Posterior cingulate gyrus (tissue), 11 donors: ENCODE measurements around the gene USP44.
"Not testable (repeated sequence)": the region's sequence is repeated elsewhere in the genome, so short reads cannot be mapped to it uniquely, and the experiment has no call there.

Experiments
- DNase-seq, 10 donors: peaks; one replicate each; pipeline versions ENCODE4 v3.0.0 to v3.0.0-alpha.2; 2020 to 2021; ENCODE audit warnings: mixed read lengths in 3 of 10
- intact Hi-C: fragments of 100-400 bp; cut with DNase I; formaldehyde crosslinking; loops from one replicate; pipeline ENCODE4 v1.15.1; 2023

The USP44 gene

DNA sequence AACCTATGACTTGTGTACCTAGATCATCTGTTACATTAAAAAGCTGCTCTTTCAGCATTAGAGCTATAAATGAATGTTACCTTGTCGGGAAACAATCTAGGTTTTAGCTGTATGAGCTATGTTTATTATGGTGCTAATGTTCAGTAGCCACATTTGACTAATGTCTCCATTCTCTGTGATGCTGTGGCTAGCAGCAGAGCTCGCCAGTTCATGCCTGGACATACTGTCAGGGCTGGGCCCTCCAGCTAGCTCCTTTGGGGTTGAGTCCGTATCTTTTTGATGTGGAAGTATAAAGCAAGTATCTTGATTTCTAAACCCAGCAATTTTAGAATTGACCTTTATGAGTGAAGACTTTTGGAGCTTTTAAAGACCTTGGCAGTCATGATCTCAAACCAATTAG, 36.1 kb downstream of the USP44 start:
- intact Hi-C loops: no loop called here
- no peak for DNase-seq

DNA sequence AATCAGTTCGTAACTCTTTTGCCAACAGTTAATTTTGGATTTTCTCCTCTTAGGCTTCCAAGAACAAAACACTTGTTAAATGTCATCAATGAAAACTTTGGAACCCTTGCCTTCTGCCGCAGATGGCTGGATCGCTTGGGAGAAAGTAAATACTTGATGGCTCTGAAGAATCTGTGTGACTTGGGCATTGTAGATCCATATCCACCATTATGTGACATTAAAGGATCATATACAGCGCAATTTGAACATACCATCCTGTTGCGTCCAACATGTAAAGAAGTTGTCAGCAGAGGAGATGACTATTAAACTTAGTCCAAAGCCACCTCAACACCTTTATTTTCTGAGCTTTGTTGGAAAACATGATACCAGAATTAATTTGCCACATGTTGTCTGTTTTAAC, 37.7 kb downstream of the USP44 start:
- intact Hi-C loops: no loop called here
- no peak for DNase-seq

DNA sequence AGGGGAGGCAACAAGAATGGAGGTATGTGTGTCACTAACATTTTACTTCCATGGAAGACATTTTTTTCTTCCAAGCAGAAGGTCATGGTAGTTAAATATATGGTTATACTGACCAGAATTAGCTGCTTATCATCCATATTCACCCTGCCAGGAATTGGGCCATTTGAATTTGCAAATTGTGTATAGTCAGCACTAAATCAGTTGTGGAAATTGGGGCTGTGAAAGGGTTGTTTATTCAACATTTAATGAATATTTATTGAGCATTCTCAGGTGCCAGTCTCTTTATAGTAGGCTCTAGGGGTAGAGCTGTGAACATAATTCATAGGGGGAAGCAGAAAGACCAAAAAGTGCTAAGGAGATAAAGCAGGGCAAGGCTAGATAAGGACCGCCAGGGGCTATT, 39.3 kb downstream of the USP44 start:
- no peak for DNase-seq
- intact Hi-C loops: no loop called here

DNA sequence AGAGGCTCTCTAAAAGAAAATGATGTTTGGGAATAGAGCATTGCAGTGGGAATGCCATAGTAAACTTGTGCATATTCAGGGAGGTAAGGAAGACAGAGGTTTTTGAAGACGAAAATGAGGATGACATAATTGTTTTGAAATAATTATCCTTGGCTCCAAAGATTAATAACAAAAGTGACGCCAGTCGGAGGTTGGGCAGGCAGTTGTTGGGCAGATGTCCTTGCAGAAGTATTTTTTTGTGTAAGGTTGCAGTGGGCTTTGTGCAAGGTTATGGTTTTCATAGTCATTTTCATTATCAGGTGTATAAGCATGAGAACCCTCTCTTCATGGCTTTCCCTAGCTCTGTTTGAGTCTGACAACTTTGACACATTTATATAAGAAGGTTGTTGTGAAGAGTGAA, 42.0 kb downstream of the USP44 start:
- DNase-seq: no peak
- intact Hi-C loops: no loop called here

- intact Hi-C loops: no loop called here
- DNase-seq: peak in 1 of 10 donors; percentile 64
These were observed 44.4 kb downstream of the USP44 start for GRCh38 chr12:95506707-95507523.

DNA sequence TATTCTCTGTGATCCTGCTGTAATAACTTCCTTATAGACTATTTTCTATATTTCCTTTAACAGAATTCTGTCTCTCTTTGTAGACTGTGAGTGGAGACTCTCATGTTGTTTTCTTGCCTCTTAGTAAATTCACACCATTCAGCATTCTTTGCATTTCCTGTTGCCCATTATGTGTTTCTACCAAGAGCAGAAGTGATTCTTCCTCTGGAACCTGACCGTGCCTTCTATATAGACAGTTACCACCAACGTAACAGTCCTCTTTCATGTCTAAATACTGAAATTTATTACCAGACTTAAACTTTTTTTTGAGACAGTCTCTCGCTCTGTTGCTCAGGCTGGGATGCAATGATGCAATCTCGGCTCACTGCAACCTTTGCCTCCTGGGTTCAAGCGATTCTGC, 46.2 kb downstream of the USP44 start:
- DNase-seq: no peak

GRCh38 chr12:95504140-95504539, 47.1 kb downstream of the USP44 start:
- intact Hi-C loops: no loop called here
- no peak for DNase-seq

More for the DNA sequence above, 46.2 kb downstream of the USP44 start:
- intact Hi-C loops: no loop called here

DNA sequence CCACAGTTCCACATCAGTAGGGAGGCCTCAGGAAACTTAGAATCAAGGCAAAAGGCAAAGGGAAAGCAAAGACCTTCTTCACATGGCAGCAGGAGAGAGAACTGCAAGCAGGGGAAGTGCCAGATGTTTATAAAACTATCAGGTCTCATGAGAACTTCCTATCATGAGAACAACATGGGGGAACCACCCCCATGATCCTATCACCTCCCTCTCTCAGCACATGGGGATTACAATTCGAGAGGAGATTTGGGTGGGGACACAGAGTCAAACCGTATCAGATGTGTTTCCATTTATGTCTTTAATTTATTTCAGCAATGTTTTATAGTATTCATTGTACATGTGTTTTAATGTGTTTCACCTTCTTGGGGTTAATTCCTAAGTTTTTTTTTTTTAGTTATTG, 51.5 kb downstream of the USP44 start:
- intact Hi-C loops: no loop called here
- no peak for DNase-seq

GRCh38 chr12:95498968-95499367, 52.3 kb downstream of the USP44 start:
- no peak for DNase-seq
- intact Hi-C loops: no loop called here

DNA sequence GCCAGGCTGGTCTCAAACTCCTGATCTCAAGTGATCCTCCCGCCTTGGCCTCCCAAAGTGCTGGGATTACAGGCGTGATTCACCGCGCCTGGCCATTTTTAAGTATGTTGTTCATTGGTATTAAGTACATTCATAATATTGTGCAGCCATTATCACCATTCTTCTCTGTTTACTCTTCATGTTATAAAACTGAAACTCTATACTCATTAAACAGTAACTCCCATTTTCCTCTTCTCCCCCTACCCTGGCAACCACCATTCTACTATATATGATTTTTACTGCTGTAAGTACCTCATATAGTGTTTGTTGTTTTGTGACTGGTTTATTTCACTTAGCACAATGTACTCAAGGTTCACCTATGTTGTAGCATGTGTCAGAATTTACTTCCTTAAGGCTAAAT, 54.2 kb downstream of the USP44 start:
- DNase-seq: no peak
- intact Hi-C loops: no loop called here

DNA sequence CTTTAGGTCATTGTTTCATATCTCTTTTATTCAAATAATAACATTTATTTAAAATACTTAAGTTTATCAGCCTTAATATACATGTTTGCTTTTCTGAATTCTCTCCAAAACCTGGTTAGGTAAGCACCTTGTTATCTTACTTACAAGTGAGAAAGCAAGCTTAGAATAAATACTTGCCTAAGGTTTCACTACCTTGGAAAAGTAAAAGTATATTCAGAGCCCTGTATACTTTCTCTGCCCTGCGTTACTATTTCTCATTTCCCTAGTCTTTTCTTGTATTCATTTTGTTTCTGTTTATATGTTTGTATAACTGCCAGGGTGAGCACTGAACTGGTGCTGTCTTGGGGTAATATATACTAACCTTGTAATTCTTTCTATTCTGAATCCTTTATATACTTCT, 55.8 kb downstream of the USP44 start:
- intact Hi-C loops: no loop called here
- DNase-seq: no peak

GRCh38 chr12:95494888-95495287, 56.4 kb downstream of the USP44 start:
- DNase-seq: no peak
- intact Hi-C loops: no loop called here

DNA sequence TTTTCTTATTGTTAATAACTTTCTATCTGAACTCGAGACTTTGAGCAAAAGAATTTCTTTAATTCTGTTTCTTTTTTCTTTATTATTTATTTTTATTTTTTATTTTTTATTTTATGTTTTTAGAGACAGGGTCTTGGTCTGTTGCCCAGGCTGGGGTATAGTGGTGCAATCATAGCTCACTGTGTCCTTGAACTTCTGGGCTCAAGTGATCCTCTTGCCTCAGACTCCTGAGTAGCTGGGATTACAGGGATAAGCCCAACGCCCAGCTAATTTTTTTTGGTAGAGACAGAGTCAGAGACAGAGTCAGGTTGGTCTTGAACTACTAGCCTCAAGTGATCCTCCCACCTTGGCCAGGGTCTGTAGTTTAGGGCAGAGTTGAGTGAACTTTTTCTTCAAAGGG, 58.8 kb downstream of the USP44 start:
- intact Hi-C loops: no loop called here
- no peak for DNase-seq

GRCh38 chr12:95487024-95487423, 64.3 kb downstream of the USP44 start:
- no peak for DNase-seq
- intact Hi-C loops: no loop called here

GRCh38 chr12:95484524-95484923, 66.8 kb downstream of the USP44 start:
- intact Hi-C loops: no loop called here
- DNase-seq: no peak

DNA sequence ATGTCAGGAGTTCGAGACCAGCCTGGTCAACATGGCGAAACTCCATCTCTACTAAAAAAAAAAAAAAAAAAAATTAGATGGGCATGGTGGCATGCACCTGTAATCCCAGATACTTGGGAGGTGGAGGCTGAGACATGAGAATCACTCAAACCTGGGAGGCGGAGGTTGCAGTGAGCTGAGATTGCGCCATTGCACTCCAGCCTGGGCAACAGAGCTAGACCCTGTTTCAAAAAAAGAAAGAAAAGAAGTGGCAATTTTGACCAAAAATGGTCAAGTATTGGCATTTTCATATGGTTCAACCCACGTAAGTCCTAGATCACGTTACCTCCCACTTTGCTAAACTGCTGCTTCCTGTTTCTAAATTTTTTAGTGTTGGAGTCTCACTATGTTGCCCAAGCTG, 68.7 kb downstream of the USP44 start:
- DNase-seq, intact Hi-C loops: not testable (repeated sequence)

- DNase-seq: no peak
- intact Hi-C loops: no loop called here
These were observed 69.4 kb downstream of the USP44 start for GRCh38 chr12:95481888-95482287.

GRCh38 chr12:95481072-95481471, 70.2 kb downstream of the USP44 start:
- intact Hi-C loops: no loop called here
- no peak for DNase-seq

GRCh38 chr12:95480230-95480629, 71.0 kb downstream of the USP44 start:
- intact Hi-C loops: no loop called here
- no peak for DNase-seq

- DNase-seq: peak in 1 of 10 donors; percentile 82
- intact Hi-C loops: loop anchor here (2.0 kb wide), 1 partner anchor 258 kb away; the partner anchor contains the start of genes FGD6 and VEZT
These were observed 76.7 kb downstream of the USP44 start for GRCh38 chr12:95474660-95474958.

DNA sequence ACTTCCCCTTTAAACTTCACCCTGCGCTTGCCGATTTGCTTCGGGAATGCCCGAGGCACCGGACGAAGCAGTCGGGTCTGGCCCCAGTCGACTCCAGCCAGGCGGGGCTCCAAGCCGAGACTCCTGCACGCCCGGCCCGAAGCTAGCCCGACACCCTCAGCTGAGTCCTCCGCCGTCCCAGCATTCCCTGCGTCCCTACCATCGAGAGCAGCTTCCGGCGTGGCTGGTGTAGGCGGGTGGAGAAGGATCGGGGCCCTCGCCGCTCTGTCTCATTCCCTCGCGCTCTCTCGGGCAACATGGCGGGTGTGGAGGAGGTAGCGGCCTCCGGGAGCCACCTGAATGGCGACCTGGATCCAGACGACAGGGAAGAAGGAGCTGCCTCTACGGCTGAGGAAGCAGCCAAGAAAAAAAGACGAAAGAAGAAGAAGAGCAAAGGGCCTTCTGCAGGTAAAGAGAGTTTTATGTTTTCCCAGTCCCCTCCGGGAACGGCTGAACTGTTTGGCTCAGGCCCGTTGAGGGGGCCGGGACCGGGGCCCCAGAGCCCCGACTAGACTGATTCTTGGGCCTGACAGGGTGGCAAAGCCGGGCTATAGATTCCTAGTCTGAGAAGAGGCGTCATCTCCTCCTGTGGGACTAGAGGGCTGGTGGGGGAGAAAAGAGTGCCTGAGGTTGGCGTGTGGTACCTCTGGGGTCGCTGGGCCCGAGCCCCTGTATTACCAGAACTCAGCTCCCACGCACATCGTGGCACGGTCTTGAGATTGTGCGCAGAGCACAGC, 77.2 kb downstream of the USP44 start, which contains the start of gene METAP2:
Gene METAP2 (plus strand): TSS at position 269 of the 776 bp plus-strand sequence. CDS start 28 bp downstream, at position 297.
- intact Hi-C loops: loop anchor here (1.0 to 2.0 kb wide), 2 partner anchors 257 to 401 kb away; partner anchors contain the start of genes FGD6, NR2C1 and VEZT
- peak; percentile 94 to 99 (median 97) for DNase-seq
